HG02852 (cell line): Measurements from ENCODE around the gene HTR2C.
"Not testable (repeated sequence)": the region's sequence is repeated elsewhere in the genome, so short reads cannot be mapped to it uniquely, and the experiment has no call there.

Experiments
- ATAC-seq: cut with Tn5 transposase; IDR thresholded peaks from one replicate; pipeline ENCODE4 v1.9.1; 2021; ENCODE audit warnings: mild to moderate bottlenecking, moderate library complexity; ENCODE audit not compliant: unreplicated experiment

Gene HTR2C

GRCh38 chrX:114583646-114584374 is at the start of gene HTR2C:
HTR2C (plus strand) TSS chrX:114584086; CDS start chrX:114726937, 142,851 bp downstream.
- no peak for ATAC-seq

- no peak for ATAC-seq
Measured at GRCh38 chrX:114580336-114580735, 3.5 kb upstream of the HTR2C start.

GRCh38 chrX:114581528-114582263 is 2.2 kb upstream of the HTR2C start:
- no peak for ATAC-seq

- ATAC-seq: no peak
Measured at GRCh38 chrX:114582264-114582632, 1.6 kb upstream of the HTR2C start.

- ATAC-seq: no peak
Measured at GRCh38 chrX:114582698-114583395, 1.0 kb upstream of the HTR2C start.

GRCh38 chrX:114584375-114584943 is 573 bp downstream of the HTR2C start:
- no peak for ATAC-seq

GRCh38 chrX:114584983-114585842 is 1.3 kb downstream of the HTR2C start:
- no peak for ATAC-seq

- ATAC-seq: no peak
Measured at GRCh38 chrX:114591121-114591520, 7.2 kb downstream of the HTR2C start.

GRCh38 chrX:114599305-114599704 is 15.4 kb downstream of the HTR2C start:
- no peak for ATAC-seq

- no peak for ATAC-seq
Measured at GRCh38 chrX:114599911-114600310, 16.0 kb downstream of the HTR2C start.

GRCh38 chrX:114606619-114607018 is 22.7 kb downstream of the HTR2C start:
- ATAC-seq: not testable (repeated sequence)

GRCh38 chrX:114611018-114611619 is 27.2 kb downstream of the HTR2C start:
- no peak for ATAC-seq

- no peak for ATAC-seq
Measured at GRCh38 chrX:114615765-114616164, 31.9 kb downstream of the HTR2C start.

GRCh38 chrX:114619874-114620273 is 36.0 kb downstream of the HTR2C start:
- peak; percentile 80 for ATAC-seq

- ATAC-seq: peak; percentile 55
Measured at GRCh38 chrX:114626323-114626722, 42.4 kb downstream of the HTR2C start.

GRCh38 chrX:114635986-114636385 is 52.1 kb downstream of the HTR2C start:
- ATAC-seq: no peak

GRCh38 chrX:114650351-114650750 is 66.5 kb downstream of the HTR2C start:
- ATAC-seq: no peak

- no peak for ATAC-seq
Measured at GRCh38 chrX:114675365-114675764, 91.5 kb downstream of the HTR2C start.

- ATAC-seq: not testable (repeated sequence)
Measured at GRCh38 chrX:114700533-114700932, 116.6 kb downstream of the HTR2C start.

- ATAC-seq: no peak
Measured at GRCh38 chrX:114709406-114709805, 125.5 kb downstream of the HTR2C start.
